HS-5 (cell line): ENCODE data around the gene RPL23.

Source experiments
- DNase-seq: peaks from one replicate; pipeline ENCODE4 v3.0.0-alpha.2; 2012; ENCODE audit warnings: low read depth

Gene RPL23

DNA sequence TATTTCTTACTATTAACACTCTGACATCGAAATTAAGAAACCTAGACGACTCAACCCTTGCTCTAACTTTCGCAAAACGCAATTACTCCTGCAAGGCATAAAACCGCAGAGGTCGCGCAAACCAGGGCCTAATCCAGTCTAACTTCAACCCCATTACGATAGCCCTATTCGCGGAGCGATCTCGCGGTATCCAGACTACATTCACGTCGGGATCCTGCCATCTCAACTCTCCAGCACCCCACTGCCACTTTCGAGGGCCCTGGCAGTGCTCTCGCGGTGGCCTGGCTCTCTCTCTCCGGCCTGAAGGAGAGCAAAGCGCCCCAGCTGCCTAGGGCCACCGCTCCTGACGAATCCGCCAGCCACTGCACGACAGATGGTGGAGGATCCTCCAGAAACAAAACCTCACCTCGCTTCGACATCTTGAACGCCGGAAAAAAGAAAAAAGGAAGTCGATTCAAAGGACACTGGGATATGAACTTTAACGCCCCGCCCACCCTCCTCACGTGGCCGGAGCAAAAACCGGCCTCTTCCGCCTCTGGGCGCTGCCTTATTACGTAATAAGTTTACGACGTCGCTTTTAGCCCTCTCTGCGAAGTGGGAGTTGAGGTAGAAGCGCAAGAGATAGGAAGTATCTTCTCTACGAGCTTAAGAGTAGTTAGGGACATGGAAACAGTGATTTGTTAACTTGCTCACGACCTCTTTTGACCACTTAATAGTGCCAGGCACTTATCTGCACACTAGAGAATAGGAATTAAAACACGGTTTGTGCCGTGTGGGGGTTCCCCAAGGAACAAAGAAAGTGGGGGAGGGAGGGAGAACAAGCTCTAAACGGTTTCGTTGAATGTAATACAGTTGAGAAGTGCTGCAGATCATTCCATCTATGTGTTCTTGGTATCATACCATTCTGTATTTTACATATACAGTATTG, at the start of gene RPL23:
Gene RPL23, minus strand, starts transcription at position 430 of the 928 bp plus-strand sequence. Its CDS starts 11 bp downstream, at position 419.
- DNase-seq: peak; percentile 87

DNA sequence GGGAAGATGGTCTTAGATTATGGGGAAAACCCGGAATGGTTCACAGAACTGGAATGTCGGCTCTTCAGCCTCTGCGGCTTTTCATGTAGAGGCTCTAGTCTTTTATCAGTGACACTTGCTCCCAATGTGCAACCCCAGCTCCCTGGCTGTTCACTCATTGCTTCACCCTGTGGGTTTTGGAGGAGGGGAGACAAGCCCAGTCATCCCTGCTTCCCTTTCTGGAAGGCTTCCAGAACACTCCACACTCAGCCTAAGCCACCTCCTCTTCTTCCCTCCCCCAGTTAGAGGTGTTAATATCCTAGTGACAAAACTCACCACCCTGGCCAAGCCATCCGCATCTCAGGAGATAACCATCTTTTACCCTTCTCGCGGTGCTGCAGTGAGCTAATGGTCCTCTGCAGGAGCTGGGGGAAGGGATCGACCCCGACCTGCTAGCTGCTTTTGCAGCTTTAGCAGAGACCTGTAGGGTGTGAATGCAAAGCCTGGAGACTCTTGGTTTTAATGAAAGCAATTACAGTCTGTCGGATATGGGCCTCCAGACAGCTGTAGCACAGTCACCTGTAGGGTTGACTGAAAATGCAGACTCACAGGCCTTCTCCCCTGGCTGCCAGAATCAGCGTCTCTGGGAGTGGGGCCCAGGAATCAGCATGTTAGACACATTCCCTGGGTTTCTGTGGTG, 47.6 kb upstream of the RPL23 start:
- DNase-seq: peak; percentile 95

DNA sequence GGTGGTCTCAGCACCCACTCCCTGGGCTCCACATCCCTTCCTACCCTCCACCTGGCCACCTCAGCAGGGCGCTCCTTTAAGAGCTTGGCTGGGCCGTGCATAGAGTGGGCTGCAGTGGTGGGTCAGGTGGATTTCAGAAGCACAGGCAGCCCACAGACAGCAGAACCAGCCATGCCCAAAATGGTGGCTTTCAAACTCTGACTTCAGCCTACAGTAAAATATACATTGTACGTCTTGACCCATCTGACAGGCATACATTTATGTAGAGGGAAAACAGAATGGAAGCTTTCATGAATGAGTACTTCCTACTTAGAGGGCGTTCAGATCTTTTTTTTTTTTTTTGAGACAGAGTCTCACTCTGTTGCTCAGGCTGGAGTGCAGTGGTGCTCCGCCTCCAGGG, 45.9 kb upstream of the RPL23 start:
- no peak for DNase-seq

DNA sequence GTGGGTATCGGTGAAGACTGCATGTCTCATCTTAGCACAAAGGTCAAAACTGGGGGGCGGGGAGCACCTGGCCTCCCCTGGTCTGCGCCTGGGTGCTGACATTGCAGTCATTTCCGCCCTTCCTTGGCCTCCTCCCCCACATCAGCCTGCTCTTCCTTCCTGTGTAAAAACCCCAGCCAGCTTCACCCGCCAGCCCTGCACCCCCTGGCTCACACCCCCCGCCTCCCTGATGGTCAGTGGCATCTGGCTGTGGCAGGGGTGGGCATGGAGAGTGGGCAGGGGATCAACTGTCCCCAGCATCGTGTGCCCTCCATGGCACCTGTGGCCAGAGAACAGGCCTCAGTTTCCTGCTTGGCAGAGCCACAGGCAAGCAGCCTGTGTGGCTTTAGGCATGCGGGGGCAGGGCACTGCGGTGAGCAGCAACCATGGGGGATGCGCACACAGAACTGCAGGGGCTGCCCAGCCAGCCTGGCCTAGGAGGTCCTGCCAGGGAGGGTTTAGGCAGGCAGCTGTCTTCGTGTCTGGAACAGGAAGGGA, 45.4 kb upstream of the RPL23 start:
- no peak for DNase-seq

DNA sequence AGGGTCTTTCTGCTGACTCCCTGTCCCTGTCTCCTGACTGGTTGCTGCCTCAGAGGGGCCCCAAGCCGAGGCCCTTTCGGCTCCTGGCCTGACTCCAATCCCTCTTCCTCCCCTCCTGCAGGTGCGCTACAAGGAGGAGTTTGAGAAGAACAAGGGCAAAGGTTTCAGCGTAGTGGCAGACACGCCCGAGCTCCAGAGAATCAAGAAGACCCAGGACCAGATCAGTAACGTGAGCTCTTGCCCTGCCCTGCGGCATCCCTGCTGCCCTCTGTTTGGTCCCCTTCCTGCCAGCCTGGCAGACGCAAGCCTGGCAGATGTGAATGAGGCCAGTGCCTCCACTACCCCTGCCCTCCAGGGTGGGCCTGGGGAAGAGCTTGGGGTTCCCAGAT, 44.8 kb upstream of the RPL23 start:
- no peak for DNase-seq

DNA sequence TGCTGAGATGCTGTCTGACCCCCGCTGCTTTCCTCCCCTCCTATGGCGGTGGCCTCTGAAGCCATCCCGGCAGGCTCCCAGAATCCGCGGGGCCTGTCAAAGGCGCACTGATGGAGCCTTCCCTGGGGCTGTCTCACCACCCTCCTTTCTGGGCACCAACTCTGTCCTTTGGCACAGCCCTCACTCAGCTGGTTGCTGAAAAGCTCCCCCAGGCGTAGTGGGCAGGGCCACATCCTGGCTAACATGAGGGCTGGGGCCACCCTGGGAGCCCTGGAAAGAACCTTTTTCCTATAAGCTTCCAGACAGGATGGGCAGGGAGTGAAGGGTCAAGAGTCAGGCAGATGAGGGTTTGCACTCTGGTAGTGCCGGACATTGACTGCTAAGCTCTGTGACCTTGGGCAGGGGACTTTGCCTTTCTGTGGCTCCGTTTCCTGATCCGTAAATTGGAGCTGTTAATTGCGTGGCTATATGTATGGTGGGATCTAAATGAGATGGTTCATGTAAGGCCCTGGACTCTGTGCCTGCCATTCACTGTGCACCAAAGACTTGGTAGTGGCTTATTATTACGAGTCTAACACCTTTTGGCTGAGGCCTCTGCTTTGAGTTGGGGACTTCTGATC, 44.3 kb upstream of the RPL23 start:
- no peak for DNase-seq

DNA sequence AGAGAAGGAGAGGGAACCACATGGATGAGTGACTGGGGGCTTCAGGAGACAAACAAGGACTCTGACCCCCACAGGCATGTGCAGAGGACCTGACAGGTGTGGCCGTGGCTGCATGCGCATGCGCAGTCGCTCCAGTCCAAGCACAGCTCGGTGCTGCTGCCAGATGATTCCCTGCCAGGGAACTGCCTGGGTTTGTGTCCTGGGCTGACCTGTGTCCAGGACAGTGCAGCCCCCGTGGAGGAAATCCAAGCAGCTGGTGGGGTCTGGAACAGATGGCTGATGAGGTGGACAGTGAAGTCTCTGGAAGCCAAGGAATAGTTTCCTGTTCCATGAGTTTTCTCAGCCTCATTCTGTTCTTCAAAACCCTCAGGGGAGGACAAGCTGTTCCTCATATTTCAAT, 43.7 kb upstream of the RPL23 start:
- DNase-seq: no peak

DNA sequence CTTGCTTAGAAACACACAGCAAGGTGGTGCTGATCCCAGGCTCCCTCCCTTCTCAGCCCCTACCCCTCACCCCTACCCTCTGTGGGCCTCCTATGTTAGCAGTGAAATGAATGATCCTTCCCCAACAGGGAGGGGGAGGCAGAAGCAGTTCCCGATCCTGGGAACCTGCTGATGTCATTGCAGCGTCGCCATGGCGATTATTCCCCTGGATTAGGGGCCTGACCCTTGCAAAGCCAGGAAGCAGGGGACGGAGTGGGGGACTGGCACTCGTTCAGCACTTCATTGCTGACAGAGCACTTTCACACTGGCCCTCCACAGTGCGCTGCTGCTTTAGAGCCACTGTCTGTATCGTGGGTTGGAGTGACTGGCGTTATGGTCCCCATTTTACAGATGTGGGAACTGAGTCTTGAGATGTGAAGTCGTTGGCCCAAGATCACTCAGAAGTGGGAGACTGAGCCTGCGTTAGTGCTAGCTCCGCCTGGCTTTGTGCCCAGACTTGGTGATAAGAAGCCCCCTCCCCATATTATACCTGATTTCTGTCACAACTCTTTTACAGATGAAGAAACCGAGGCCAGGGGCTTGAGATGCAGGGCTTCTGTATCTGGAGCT, 42.9 kb upstream of the RPL23 start:
- DNase-seq: no peak

DNA sequence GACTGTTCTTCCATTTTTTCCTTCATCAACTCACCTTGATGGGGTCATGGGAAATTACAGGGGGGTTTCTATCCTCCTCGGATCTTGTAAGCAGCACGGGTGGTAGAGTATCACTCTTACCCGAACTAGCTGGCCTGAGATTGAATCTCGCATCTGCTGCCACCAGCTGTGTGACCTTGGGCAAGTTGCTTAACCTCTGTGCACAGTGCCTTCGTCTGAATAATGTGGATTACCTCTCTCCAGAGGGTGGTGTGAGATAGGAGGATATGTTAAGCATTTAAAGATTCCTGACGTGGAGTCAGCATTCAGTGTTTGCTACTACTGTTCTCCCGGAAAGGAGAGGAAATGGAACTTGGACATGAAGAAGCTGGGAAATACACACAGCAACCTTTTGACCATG, 40.8 kb upstream of the RPL23 start:
- no peak for DNase-seq

DNA sequence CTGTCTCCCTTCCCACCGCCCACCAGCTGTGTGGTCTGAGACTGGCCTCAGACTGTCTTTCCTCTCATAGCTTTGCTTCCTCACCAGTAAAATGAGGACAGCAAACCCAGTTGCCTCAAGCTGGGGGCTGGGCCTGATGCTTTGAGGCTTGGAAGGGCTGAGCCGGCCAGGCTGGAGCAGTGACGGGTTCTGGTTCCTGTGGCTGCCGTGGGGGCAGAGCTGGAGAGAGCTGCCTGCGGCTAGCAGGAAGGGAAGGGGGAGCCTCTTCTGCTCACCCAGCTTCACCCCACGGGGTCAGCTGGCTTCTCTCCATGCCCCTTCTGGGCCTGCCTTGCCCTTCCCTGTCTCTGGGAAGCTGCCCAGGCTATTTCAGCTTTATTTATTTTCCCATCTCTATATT, 40.1 kb upstream of the RPL23 start:
- no peak for DNase-seq

DNA sequence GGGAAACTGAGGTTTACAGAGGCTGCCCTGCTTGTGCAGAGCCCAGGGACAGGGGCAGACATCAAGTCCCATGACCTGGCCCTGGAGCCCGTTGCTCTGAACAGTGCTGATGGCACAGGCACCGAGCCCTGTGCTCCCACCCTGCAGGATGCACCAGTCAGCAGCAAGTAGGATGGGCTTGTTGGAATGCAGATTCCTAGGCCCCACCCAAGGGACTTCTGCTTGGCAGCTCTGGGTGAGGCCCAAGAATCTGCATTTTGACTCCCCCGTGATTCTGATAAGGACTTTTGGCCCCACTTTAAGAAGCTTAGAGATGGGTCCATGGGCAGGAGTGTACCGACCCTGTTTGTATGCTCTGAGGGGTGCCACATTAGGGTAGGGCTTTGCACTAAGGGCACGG, 39.6 kb upstream of the RPL23 start:
- DNase-seq: no peak

DNA sequence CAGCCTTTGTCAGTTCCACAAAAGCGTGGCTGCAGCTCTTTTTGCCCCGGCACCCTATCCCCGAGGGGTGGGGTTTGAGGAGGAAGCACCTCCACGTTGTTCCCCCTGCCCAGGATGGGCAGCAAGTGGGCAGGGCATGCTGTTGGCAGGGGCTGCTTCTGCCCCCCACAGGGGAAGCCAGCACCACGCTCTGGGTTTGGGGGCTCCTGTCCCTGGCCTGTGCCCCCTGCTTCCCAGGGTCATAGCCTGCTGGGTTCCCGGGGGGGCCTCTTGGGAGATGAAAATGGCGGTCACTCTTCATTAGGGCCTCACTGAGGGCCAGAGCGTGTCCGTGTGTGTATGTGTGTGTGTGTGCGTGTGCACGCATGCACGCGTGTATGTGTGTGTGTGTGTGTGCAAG, 39.1 kb upstream of the RPL23 start:
- DNase-seq: no peak

DNA sequence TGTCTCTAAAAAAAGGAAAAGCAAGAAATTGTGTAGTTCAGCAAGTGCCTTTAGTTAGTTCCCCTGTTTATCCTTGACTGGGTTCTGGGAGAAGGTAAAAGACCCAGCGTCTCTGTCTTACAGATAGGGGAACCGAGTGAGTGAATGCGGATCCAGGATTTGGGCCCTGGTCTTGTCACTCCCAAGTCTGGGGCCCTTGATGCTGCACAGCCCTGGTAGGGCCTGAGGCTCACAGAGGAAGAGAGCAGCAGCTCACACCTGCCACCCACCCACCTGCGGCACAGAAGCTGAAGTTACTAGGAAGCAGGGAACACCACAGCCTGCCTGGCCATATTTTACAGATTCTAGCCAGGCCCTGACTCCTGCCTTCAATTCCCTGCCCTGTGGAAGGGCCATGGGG, 38.6 kb upstream of the RPL23 start:
- DNase-seq: no peak

DNA sequence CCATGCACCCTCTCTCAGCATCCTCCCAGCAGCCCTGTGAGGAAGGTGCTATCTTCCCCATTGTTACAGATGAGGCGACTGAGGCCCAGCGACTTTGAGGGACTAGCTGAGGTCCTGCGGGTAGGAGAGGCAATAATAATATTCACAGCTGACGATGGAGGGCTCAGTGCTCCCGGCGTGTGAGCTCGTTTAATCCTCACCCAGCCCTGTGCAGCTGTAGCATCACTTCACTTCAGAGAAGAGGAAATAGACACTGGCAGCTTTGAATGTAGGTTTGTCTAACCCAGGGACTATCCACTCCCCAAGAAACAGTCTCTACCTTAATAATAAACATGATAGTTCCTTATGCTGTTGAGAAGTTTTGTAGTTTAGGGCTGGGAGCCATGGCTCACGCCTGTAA, 37.9 kb upstream of the RPL23 start:
- DNase-seq: no peak

DNA sequence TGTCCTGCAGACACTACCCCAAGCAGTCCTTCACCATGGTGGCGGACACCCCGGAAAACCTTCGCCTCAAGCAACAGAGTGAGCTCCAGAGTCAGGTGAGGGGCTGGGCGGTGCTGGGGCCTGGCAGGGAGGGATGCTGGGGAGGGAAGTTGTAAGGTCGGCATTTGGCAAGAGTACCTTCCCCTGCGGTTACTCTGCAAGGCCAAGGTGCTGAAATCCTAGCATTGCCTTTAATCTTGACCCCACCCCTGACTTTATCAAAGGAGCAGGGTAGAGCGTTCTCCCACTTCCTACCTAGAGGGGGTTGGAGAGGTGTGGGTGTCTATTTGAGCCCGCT, 36.9 kb upstream of the RPL23 start:
- no peak for DNase-seq

DNA sequence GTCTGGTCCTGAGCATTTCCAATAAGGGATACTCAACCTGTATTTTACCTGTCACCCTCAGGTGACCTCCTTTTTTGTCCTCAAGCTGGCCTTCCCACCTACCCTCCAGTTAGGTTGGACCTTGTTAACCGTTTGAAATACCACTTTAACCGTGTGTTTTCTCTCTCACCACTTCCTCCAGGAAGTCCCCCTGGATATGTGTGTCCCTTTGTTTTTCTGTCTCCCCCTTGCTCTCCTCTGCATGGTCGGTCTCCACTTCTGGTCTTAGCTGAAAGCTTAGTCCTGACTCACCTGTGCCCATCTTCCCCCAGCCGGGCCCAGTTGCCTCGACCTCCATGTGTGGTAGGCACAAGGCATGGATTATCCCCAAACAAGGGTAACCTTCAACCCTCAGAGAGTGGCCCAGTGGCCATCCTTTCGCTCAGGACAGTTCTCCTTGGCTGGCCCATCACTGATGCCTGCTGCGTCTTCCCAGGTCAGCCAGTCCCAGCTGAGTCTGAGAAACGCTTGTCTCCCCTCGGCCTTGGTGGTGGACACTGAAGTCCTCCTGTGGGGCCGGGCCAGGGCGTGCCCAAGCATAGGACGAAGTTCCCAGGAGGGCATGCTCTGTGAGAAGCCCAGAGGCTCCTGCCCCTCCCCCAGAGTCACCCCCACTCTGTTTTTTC, 36.4 kb upstream of the RPL23 start:
- DNase-seq: no peak

DNA sequence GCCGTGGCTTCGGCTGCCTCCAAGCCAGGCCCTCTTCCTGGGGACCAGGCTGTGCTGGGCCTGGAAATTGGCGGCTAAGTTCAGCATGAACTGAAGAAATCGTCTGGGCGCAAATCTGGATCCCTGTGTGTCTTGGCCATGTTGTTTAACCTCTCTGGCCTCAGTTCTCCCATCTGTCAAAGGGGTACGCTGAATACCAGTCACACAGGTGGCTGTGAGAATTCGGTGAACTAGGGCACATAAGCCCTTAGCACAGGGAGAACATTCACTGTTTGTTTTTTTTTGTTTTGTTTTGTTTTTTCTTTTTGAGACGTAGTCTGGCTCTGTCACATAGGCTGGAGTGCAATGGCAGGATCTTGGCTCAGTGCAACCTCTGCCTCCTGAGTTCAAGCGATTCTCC, 35.3 kb upstream of the RPL23 start:
- no peak for DNase-seq

DNA sequence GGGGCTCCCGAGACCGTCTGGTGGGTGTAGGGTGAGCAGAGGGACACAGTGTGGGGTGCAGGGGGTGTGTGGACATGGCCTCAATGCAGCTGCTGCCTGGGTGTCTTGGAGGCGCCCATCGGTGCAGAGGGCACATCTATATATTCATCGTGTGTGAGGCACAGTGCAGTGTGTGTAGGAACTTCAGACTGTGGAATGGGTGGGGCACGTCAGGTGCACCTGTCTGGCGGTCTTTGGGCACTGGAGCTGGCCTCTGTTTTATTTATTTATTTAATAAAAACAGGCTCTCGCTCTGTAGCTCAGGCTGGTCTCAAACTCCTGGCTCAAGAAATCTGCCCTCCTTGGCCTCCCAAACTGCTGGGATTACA, 33.1 kb upstream of the RPL23 start:
- no peak for DNase-seq

DNA sequence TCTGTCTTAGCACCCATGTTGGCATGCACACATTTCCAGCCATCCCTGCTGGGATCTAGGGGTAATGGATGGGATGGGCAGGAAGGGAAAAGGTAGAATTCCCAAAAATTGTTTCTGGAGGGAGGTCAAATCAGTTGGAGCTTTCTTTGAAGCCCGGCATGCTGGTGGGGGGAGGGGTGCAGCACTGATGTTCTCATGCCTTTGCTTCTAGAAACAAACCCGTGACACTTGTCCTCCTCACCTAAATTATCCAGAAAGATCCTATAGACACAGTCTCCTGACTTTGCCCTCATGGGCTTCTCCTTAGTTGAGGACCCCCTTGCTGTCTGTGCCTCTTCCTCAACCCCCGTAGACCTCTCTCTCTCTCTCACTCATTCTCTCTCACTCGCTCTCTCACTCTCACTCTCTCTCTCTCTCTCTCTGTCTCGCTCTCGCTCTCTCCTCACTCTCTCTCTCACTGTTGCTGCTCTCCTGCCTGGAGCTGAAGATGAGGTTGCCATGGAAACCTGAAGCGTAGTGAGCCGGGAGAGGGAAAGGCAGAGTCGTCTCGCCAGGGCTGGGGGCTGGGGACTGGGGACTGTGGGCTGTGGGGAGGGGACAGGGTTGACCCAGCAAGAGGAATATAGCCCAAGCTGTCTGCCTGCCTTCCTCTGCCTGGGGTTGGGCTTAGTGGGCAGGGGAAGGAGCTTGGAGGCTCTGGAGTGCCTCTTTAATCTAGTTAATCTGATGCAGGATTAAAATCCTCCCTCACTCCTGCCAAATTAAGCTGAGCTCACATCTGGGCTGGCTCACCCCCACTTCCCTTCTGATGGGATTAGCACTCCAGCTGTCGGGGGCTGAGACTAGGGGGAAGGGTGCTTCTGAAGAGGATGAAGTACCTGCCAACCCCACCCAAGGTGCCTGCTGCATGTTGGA, 32.5 kb upstream of the RPL23 start:
- DNase-seq: no peak

DNA sequence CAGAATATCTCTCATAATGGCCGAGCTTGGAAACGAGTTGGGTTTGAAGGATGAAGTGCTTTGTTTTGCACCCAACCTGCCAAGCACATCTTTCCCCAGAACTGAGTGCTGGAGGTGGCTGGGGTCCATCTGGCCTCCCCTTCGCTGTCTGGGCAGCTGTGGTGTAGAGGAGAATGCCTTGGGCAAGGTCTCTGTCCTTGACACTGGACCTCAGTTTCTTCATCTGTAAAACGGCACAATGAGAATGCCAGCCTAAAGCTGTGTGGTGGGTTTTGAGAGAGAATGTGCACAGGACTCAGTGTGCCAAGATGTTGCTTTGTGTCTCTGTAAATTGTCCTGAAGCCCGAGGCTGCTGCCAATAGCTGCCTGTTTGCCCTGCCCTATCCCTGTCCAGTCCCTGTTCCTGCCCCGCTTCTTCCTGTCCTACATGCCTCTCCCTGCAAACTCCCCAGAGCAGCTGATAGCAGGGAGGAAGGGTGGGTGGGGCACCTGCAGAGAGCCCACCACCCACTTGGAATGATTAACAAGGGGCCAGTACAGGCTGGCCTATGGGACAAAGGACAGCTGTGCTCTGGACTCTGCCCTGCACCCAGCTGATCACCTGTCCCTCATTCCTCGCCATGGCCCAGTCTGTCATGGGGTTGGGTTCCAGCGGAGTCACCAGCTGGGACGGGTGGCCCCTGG, 31.7 kb upstream of the RPL23 start:
- no peak for DNase-seq
